Left lung (tissue), 10 donors: ENCODE measurements around the gene RXRG. TPM values are rescaled to one million over a fixed set of nuclear protein-coding genes. Genes with fewer than 3 reads are reported as not detected.

Experiments used
- ATAC-seq: fragments of 200-7000 bp; cut with Tn5 transposase; one replicate; pipeline ENCODE4 v1.9.1; 2020; ENCODE audit warnings: moderate library complexity
- DNase-seq, 4 donors: peaks; one replicate each; pipeline ENCODE4 v3.0.0-alpha.2; 2013 to 2020
- H3K27ac ChIP-seq, 2 donors: fragments of 200-600 bp; sonication (generic) in 1 of 2; one replicate each; pipeline versions ENCODE4 v1.5.0 to v1.8.0; 2020 to 2021
- H3K27me3 ChIP-seq, 2 donors: fragments of 200-600 bp; sonication (generic) in 1 of 2; one replicate each; pipeline versions ENCODE4 v1.5.0 to v1.8.0; 2020 to 2021
- H3K36me3 ChIP-seq, 2 donors: fragments of 200-600 bp; sonication (generic) in 1 of 2; one replicate each; pipeline versions ENCODE4 v1.5.0 to v1.8.0; 2020 to 2021
- H3K4me1 ChIP-seq, 2 donors: fragments of 200-600 bp; one replicate each; pipeline ENCODE4 v1.8.0; 2021
- H3K4me3 ChIP-seq, 2 donors: fragments of 200-600 bp; sonication (generic) in 1 of 2; one replicate each; pipeline versions ENCODE4 v1.5.0 to v1.8.0; 2020 to 2021; ENCODE audit warnings: mild to moderate bottlenecking in 1 of 2
- H3K9me3 ChIP-seq, 2 donors: fragments of 200-600 bp; sonication (generic) in 1 of 2; one replicate each; pipeline versions ENCODE4 v1.5.0 to v1.8.0; 2020 to 2021
- intact Hi-C, 2 donors: fragments of 100-400 bp; cut with DNase I; formaldehyde crosslinking; loops; one replicate each; pipeline versions ENCODE4 v1.11.2 to v1.14.2; 2022
- polyA plus RNA-seq, 6 donors: library from polyadenylated mRNA; unstranded; fragments of 120-200 nt; gene quantifications; one replicate each; pipeline ENCODE4 v1.2.1, GENCODE V29; 2013; ENCODE audit not compliant: insufficient read length in 6 of 6
- total RNA-seq, 2 donors: library from RNA; stranded (reverse); fragmentation: NEBNext Ultra II Directional; extraction: Animal tissue kit (Norgen Biotek cat#: 25700); gene quantifications; one replicate each; pipeline ENCODE4 v1.2.1, GENCODE V29; 2021
- TF ChIP-seq, protein P1 (sequence below), 2 donors: fragments of 200-600 bp; sonication (generic) in 1 of 2; IDR thresholded peaks; one replicate each; pipeline versions ENCODE4 v1.5.0 to v1.8.0; 2021; ENCODE audit warnings: antibody characterized with exemption in 2 of 2
- donor health status: DM: no; HTN: yes; CAD: no.
- donor health status: DM: no; HTN: no; CAD: no.

RXRG gene
- total and polyA plus RNA-seq, 8 donors: 1.1 to 18.4 (median 14.1) TPM

DNA sequence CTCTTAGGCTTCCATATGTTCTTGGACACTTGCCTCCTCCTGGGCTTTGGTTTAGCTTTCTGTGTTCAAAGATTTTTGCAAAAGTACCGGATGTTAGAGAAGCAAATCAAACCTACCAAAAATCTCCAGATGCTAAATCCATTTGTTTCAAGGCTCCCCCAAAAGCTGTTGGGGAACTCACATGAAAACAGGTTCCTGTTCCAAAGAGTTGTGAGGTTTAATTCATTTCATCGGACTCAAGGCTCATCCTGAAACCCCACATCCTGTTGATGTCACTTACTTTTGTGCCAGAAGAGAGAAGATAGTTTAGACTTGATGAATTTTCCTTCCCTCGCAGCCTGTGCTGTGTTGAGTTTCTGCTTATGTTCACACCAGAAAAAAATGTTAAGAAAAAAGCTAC lies 41.7 kb upstream of the RXRG start:
- TF ChIP-seq, protein P1, sequence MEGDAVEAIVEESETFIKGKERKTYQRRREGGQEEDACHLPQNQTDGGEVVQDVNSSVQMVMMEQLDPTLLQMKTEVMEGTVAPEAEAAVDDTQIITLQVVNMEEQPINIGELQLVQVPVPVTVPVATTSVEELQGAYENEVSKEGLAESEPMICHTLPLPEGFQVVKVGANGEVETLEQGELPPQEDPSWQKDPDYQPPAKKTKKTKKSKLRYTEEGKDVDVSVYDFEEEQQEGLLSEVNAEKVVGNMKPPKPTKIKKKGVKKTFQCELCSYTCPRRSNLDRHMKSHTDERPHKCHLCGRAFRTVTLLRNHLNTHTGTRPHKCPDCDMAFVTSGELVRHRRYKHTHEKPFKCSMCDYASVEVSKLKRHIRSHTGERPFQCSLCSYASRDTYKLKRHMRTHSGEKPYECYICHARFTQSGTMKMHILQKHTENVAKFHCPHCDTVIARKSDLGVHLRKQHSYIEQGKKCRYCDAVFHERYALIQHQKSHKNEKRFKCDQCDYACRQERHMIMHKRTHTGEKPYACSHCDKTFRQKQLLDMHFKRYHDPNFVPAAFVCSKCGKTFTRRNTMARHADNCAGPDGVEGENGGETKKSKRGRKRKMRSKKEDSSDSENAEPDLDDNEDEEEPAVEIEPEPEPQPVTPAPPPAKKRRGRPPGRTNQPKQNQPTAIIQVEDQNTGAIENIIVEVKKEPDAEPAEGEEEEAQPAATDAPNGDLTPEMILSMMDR (IDR thresholded peaks at IDR 0.05): no peak
- DNase-seq: no peak
- Histone ChIP-seq H3K4me1 (peaks cover 0 to 7% of the 10 kb centered on the region in 2 donors), H3K9me3 (no peaks in the 10 kb centered on the region), H3K4me3 (no peak overlapping the region), H3K36me3 (no peaks in the 10 kb centered on the region), H3K27me3 (no peaks in the 10 kb centered on the region), H3K27ac (no peak overlapping the region)
- intact Hi-C loops: no loop called here
- ATAC-seq: no peak

DNA sequence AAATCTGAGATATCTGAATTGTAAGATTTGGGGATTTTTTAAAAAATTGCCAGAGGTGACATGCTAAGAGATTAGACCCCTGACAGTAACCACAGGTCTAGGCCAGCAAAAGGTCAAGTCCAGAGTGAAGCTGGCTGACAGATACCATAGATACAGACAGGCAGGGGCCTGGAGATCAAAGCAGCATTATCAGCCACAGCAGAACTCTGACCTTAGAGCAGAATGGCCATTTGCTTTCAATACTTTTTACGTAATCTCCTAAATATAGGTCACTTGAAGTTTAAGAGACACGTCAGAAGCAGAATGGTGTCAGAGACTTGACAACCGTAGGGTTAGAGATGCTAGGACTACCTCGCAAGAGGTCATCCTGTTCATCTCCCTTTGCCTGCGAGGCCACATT lies 40.8 kb upstream of the RXRG start:
- Histone ChIP-seq H3K27me3 (no peaks in the 10 kb centered on the region), H3K27ac (no peak overlapping the region), H3K4me1 (peaks cover 0 to 7% of the 10 kb centered on the region in 2 donors), H3K9me3 (no peaks in the 10 kb centered on the region), H3K4me3 (no peak overlapping the region), H3K36me3 (no peaks in the 10 kb centered on the region)
- intact Hi-C loops: no loop called here
- DNase-seq: no peak
- TF ChIP-seq, protein P1 (IDR thresholded peaks at IDR 0.05): no peak
- no peak for ATAC-seq

DNA sequence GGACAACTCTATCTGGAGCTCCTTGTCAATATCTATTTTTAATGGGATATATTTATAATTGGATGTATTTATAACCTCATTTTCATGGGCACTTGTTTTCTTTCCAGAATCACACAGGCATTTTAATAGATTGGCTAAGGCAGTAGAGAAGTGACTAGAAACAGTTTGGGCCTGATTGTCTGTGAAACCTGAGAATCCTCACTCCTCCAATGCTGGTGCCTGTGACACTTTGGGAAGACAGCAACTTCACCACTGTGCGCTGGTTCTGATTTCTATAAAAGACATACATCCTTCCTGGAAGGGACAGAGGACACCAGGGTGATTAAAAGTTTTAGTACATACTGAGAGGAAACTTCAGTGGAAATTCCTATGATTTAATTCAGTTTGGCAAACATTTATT lies 39.6 kb upstream of the RXRG start:
- intact Hi-C loops: no loop called here
- ATAC-seq: no peak
- Histone ChIP-seq H3K36me3 (no peaks in the 10 kb centered on the region), H3K4me1 (peaks cover 0 to 7% of the 10 kb centered on the region in 2 donors), H3K9me3 (no peaks in the 10 kb centered on the region), H3K27me3 (no peaks in the 10 kb centered on the region), H3K27ac (no peak overlapping the region), H3K4me3 (no peak overlapping the region)
- no peak for DNase-seq
- TF ChIP-seq, protein P1 (IDR thresholded peaks at IDR 0.05): no peak

DNA sequence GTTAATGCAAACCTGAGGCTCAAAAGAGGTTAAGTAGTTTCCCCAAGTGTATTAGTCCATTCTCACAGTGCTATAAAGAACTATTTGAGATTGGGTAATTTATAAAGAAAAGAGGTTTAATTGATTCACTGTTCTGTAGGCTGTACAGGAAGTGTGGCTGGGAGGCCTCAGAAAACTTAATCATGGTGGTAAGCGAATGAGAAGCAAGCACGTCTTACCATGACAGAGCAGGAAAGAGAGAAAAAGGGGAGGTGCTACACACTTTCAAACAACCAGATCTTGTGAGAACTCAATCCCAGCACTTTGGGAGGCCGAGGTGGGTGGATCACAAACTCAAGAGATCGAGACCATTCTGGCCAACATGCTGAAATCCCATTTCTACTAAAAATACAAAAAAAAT lies 38.5 kb upstream of the RXRG start:
- DNase-seq (no peak), ATAC-seq (no peak)
- Histone ChIP-seq H3K9me3 (no peaks in the 10 kb centered on the region), H3K36me3 (no peaks in the 10 kb centered on the region), H3K4me1 (peaks cover 0 to 7% of the 10 kb centered on the region in 2 donors), H3K4me3 (no peak overlapping the region), H3K27me3 (no peaks in the 10 kb centered on the region), H3K27ac (no peak overlapping the region)
- intact Hi-C loops: no loop called here
- TF ChIP-seq, protein P1 (IDR thresholded peaks at IDR 0.05): no peak

DNA sequence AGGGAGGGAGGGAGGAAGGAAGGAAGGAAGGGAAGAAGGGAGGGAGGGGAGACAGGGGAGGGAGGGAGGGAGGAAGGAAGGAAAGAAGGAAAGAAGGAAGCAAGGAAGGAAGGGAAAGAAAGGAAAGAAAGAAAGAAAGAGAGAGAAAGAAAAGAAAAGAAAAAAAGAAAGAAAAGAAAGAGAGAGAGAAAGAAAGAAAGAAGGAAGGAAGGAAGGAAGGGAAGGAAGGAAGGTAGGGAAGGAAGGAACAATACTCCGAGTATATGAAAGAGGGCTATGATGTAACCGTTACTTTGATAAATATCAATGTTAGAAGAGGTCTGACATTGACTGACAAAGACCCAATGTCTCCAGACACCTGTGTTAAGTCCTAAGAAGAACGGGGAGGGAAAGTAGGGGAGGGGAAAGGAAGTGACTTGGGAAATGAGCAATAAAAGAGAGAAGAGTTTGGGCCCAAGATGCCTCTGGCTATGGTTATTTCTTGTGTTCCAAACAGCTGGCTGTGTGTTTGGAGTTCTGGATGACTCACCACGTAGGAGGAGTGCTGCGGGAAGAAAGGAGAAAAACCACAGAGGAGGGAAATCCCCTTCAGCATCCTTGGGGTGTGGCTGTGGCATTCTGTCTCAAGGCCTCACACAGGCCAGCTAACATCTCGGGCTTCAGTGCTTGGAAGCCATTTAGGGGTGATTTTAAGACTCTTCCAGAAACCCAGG lies 37.0 kb upstream of the RXRG start:
- intact Hi-C loops: no loop called here
- ATAC-seq: peak; percentile 90
- DNase-seq: peak in 2 of 4 donors; percentile 23 to 37

More for the DNA sequence above, 37.0 kb upstream of the RXRG start:
- Histone ChIP-seq H3K4me3 (no peak overlapping the region), H3K4me1 (peaks cover 0 to 7% of the 10 kb centered on the region in 2 donors), H3K27me3 (no peaks in the 10 kb centered on the region), H3K27ac (no peak overlapping the region), H3K36me3 (no peaks in the 10 kb centered on the region), H3K9me3 (no peaks in the 10 kb centered on the region)
- TF ChIP-seq, protein P1 (IDR thresholded peaks at IDR 0.05): no peak
